Heart left ventricle (tissue), 16 donors: ENCODE data around the gene ISLR. TPM values are rescaled to one million over a fixed set of nuclear protein-coding genes. Genes with fewer than 3 reads are reported as not detected.

ENCODE experiments used
- ATAC-seq, 4 donors: fragments of 200-7000 bp; cut with Tn5 transposase; one replicate each; pipeline ENCODE4 v1.9.1; 2020 to 2022; ENCODE audit warnings: moderate library complexity in 4 of 4, mild to moderate bottlenecking in 3 of 4, moderate number of reproducible peaks in 1 of 4
- DNase-seq, 5 donors: peaks; one replicate each; pipeline ENCODE4 v3.0.0-alpha.2; 2020
- H3K27ac ChIP-seq, 12 donors: fragments of 200-600 bp; sonication (generic) in 4 of 12; one replicate each; pipeline versions ENCODE4 v1.5.0 to v1.8.0; 2016 to 2022; ENCODE audit warnings: mild to moderate bottlenecking in 2 of 12
- H3K27me3 ChIP-seq, 9 donors: fragments of 200-600 bp; sonication (generic) in 2 of 9; one replicate each; pipeline versions ENCODE4 v1.5.1 to v1.8.0; 2016 to 2022; ENCODE audit warnings: mild to moderate bottlenecking in 3 of 9
- H3K36me3 ChIP-seq, 9 donors: fragments of 200-600 bp; sonication (generic) in 2 of 9; one replicate each; pipeline versions ENCODE4 v1.5.0 to v1.8.0; 2018 to 2022; ENCODE audit warnings: mild to moderate bottlenecking in 2 of 9
- H3K4me1 ChIP-seq, 12 donors: fragments of 200-600 bp; sonication (generic) in 4 of 12; one replicate each; pipeline versions ENCODE4 v1.5.0 to v1.8.0; 2016 to 2022; ENCODE audit warnings: mild to moderate bottlenecking in 3 of 12
- H3K4me3 ChIP-seq, 12 donors: fragments of 200-600 bp; sonication (generic) in 4 of 12; one replicate each; pipeline versions ENCODE4 v1.5.0 to v1.8.0; 2017 to 2022; ENCODE audit warnings: mild to moderate bottlenecking in 9 of 12, moderate library complexity in 4 of 12
- H3K9me3 ChIP-seq, 12 donors: fragments of 200-600 bp; sonication (generic) in 4 of 12; one replicate each; pipeline versions ENCODE4 v1.5.0 to v1.8.0; 2016 to 2022; ENCODE audit warnings: mild to moderate bottlenecking in 1 of 12
- POLR2A ChIP-seq, 2 donors: fragments of 450-650 bp; IDR thresholded peaks; one replicate each; pipeline ENCODE4 v1.6.1; 2017; ENCODE audit warnings: antibody characterized with exemption in 2 of 2, mild to moderate bottlenecking in 2 of 2, moderate library complexity in 2 of 2
- WGBS, 4 donors: extraction: QIAGEN DNeasy Blood & Tissue Kit in 2 of 4; methylation state at CpG; one replicate each; pipeline versions ENCODE4 v1.1.5 to v1.1.7; 2013 to 2018; 5-methylcytosine and 5-hydroxymethylcytosine counted together
- intact Hi-C, 10 donors: fragments of 100-400 bp; cut with DNase I; formaldehyde crosslinking; loops; one replicate each; pipeline versions ENCODE4 v1.11.1 to v1.14.2; 2022
- polyA plus RNA-seq, 2 donors: library from polyadenylated mRNA; stranded (reverse); fragments of 200-250 nt; gene quantifications; one replicate each; pipeline ENCODE4 v1.2.3, GENCODE V29; 2013
- total RNA-seq, 9 donors: library from RNA; depleted of rRNA in 2 of 9; stranded (reverse); fragments of >200 nt in 2 of 9; fragmentation: NEBNext Ultra II Directional in 3 of 9; extraction: Animal tissue kit (Norgen Biotek cat#: 25700) in 3 of 9; gene quantifications; one replicate each; pipeline versions ENCODE4 v1.1.0 to v1.2.4, GENCODE V29; 2016 to 2023
- TF ChIP-seq, protein P1 (sequence below), 12 donors: fragments of 200-600 bp; sonication (generic) in 4 of 12; IDR thresholded peaks; one replicate each; pipeline versions ENCODE4 v1.5.0 to v1.8.0; 2018 to 2022; ENCODE audit warnings: antibody characterized with exemption in 12 of 12, mild to moderate bottlenecking in 5 of 12
- donor health status: ischemic (EF 13 %, LVEDD 7.1; RV severe dilation, severe dysfunction).
- donor health status: healthy with polysubstance abuse.
- donor health status: DM: no; HTN: yes; CAD: no.
- donor health status: DM: no; HTN: no; CAD: no.
- donor health status: ischemic (EF 25% LVEDD 6.9; RV normal size, moderate dysfunction).
- donor health status: ischemic (EF 25% LVEDD 5.7; RV mildly dilated, moderate dysfunction).
- donor health status: healthy.
- donor health status: DM: yes; HTN: yes; CAD: no.
- donor health status: ischemic (EF 35%, LVEDD 5.7; RV mildly dilated, moderate dysfunction).
- donor health status: nonischemic (EF 11% LVEDD 7.7; RV severe dilation, severe dysfunction).
- donor health status: DM: yes; HTN: yes; CAD: no.
- donor health status: PGD.
- donor health status: ischemic (EF 29% LVEDD 5.4; RV normal size, mild dysfunction).
- donor health status: nonischemic (EF 23%, LVEDD 6.1; RV moderate dilation, normal function).

ISLR gene
- total and polyA plus RNA-seq, 11 donors = 5.1 to 32.3 (median 16.6) TPM

DNA sequence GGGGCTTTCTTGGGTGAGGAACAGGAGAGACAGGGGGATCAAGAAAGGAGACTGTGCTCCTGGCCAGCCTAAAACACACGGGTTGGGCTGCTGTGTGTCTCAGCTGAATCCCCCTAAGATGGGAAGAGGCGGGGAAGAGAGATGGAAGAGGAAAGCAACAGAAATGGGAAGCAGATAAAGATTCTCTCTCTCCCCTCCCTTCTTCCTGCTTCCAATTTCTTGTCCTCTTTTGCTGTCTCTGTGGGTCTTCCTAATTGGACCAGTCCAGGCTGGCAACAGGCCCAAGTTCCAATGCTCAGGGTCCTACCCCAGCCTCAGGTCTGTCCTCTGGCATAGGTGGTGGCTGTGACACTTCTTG, 36.0 kb upstream of the ISLR start:
- ATAC-seq (no peak), DNase-seq (no peak)
- Histone ChIP-seq H3K9me3 (no peaks in the 10 kb centered on the region), H3K27me3 (peaks cover 7 to 69% (median 27%) of the 10 kb centered on the region in 9 donors), H3K27ac (peak overlapping the region in 11 of 12 donors; percentile 31 to 97 (median 83)), H3K4me1 (peaks cover 0 to 50% (median 23%) of the 10 kb centered on the region in 12 donors), H3K4me3 (no peak overlapping the region), H3K36me3 (peaks cover 0 to 15% (median 0%) of the 10 kb centered on the region in 9 donors)
- 56 to 71% (median 64%) methylated on average over 2 of the region's 2 CpGs for WGBS, 4 donors
- intact Hi-C loops = loop anchor here in 6 of 10 donors (2.0 to 10.0 kb wide), 7 partner anchors 35 to 180 kb away; partner anchors contain the start of genes ISLR (in 2 of the 6) and CCDC33 (in 1 of the 6)
- TF ChIP-seq, protein P1, sequence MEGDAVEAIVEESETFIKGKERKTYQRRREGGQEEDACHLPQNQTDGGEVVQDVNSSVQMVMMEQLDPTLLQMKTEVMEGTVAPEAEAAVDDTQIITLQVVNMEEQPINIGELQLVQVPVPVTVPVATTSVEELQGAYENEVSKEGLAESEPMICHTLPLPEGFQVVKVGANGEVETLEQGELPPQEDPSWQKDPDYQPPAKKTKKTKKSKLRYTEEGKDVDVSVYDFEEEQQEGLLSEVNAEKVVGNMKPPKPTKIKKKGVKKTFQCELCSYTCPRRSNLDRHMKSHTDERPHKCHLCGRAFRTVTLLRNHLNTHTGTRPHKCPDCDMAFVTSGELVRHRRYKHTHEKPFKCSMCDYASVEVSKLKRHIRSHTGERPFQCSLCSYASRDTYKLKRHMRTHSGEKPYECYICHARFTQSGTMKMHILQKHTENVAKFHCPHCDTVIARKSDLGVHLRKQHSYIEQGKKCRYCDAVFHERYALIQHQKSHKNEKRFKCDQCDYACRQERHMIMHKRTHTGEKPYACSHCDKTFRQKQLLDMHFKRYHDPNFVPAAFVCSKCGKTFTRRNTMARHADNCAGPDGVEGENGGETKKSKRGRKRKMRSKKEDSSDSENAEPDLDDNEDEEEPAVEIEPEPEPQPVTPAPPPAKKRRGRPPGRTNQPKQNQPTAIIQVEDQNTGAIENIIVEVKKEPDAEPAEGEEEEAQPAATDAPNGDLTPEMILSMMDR (IDR thresholded peaks at IDR 0.05) = no peak
- TF ChIP-seq POLR2A (IDR thresholded peaks at IDR 0.05) = no peak

DNA sequence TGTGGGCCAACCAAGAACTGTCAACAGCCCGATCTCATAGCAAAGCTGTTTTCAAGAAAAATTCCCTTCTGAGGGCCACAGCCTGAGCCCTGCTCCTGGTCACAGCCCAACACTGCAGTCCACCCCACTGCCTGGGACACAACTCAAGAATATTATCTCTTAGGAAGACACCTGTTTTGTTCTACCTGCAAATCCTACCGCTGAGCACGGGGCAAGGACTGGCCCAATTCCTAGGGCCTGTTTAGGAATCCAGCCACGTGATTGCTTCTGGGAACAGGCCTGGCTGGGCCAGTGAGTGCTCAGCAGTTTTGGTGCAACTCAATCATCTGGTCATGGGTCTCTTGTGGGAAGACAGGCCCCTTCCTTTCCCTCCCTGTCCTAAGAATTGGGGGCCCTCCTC, 34.9 kb upstream of the ISLR start:
- TF ChIP-seq, protein P1 (IDR thresholded peaks at IDR 0.05) = no peak
- ATAC-seq (no peak), DNase-seq (no peak)
- Histone ChIP-seq H3K27me3 (peaks cover 3 to 58% (median 15%) of the 10 kb centered on the region in 9 donors), H3K9me3 (no peaks in the 10 kb centered on the region), H3K36me3 (peaks cover 0 to 7% (median 0%) of the 10 kb centered on the region in 9 donors), H3K4me1 (peaks cover 0 to 38% (median 21%) of the 10 kb centered on the region in 12 donors), H3K4me3 (no peak overlapping the region), H3K27ac (no peak overlapping the region)
- intact Hi-C loops = loop anchor here in 4 of 10 donors (5.0 to 10.0 kb wide), 6 partner anchors 34 to 179 kb away; partner anchors contain the start of genes ISLR (in 2 of the 4) and CCDC33 (in 1 of the 4)
- 79 to 90% (median 84%) methylated on average over 4 of the region's 4 CpGs for WGBS, 4 donors

DNA sequence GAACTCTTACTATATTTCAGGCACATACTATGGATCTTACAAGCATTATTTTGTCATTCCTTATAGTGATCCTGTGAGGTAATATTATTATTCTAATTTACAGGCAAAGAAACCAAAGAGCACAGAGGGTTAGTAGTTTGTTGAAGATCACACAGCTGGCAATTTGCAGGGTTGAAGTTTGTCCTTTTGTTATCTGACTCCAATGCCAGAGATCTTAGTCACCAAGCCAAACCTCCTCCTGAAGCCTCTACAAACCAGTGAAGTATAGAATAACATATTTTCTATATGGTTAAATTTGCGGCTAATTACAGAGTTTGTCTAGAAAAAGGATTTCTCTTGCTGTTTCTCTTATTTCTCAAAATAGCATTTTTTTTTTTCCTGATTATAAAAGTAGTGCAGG, 31.9 kb upstream of the ISLR start:
- no peak for TF ChIP-seq POLR2A (IDR thresholded peaks at IDR 0.05)
- TF ChIP-seq, protein P1 (IDR thresholded peaks at IDR 0.05) = no peak
- peaks cover 0 to 14% (median 9%) of the 10 kb centered on the region in 12 donors for H3K4me1 ChIP-seq
- H3K4me3 ChIP-seq = no peak overlapping the region
- no peak for DNase-seq
- H3K9me3 ChIP-seq = peaks cover 0 to 7% (median 2%) of the 10 kb centered on the region in 12 donors
- intact Hi-C loops = loop anchor here in 2 of 10 donors (5.0 kb wide), 2 partner anchors 36 to 101 kb away; no protein-coding TSS in a partner anchor
- no peak overlapping the region for H3K27ac ChIP-seq
- H3K36me3 ChIP-seq = no peaks in the 10 kb centered on the region
- ATAC-seq = no peak
- 97 to 100% (median 99%) methylated on average over 1 of the region's 1 CpG for WGBS, 4 donors
- H3K27me3 ChIP-seq = peaks cover 0 to 30% (median 0%) of the 10 kb centered on the region in 9 donors

DNA sequence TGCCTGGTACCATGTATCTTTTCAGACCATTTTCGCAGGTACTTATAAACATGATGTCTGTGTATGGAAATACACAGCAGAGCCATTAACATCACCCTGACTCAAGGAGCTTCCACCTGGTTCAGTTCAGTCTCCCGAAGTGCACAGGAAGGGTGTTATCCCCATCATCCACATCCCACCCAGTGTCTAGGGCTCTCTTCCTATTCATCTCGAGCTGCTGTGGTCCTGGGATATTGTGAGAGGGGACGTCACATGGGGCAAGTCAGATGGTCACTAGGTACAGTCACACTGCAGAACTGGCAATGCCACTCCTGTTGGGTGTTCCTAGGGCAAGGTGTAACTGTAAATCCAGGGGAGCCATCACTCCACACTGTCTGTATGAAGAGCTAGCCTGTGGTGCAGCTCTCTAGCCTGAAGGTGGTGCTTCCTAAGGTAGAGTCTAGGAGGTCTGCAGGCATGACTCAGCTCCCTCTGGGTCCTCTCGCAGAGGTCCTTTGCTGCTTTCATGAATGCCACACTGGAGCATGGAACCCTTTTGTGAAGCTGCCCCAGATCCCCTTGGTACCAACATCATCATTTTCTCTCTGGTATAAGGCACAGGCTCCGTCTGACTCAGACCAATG, 29.2 kb upstream of the ISLR start:
- H3K9me3 ChIP-seq = peaks cover 0 to 15% (median 3%) of the 10 kb centered on the region in 12 donors
- WGBS, 4 donors = 79 to 85% (median 85%) methylated on average over 5 to 6 of the region's 6 CpGs
- intact Hi-C loops = loop anchor here in 2 of 10 donors (5.0 kb wide), 2 partner anchors 33 to 98 kb away; no protein-coding TSS in a partner anchor
- no peak overlapping the region for H3K27ac ChIP-seq
- H3K4me3 ChIP-seq = no peak overlapping the region
- TF ChIP-seq POLR2A (IDR thresholded peaks at IDR 0.05) = no peak
- TF ChIP-seq, protein P1 (IDR thresholded peaks at IDR 0.05) = no peak
- H3K36me3 ChIP-seq = no peaks in the 10 kb centered on the region
- peaks cover 0 to 11% (median 0%) of the 10 kb centered on the region in 9 donors for H3K27me3 ChIP-seq
- ATAC-seq (no peak), DNase-seq (no peak)
- H3K4me1 ChIP-seq = no peaks in the 10 kb centered on the region
